HG02571 (cell line): ENCODE measurements around the gene AKR1A1.
"Not testable (repeated sequence)": the region's sequence is repeated elsewhere in the genome, so short reads cannot be mapped to it uniquely, and the experiment has no call there.

Source experiments
- ATAC-seq: cut with Tn5 transposase; IDR thresholded peaks from one replicate; pipeline ENCODE4 v1.9.1; 2021; ENCODE audit warnings: mild to moderate bottlenecking, moderate library complexity; ENCODE audit not compliant: unreplicated experiment

The AKR1A1 gene

DNA sequence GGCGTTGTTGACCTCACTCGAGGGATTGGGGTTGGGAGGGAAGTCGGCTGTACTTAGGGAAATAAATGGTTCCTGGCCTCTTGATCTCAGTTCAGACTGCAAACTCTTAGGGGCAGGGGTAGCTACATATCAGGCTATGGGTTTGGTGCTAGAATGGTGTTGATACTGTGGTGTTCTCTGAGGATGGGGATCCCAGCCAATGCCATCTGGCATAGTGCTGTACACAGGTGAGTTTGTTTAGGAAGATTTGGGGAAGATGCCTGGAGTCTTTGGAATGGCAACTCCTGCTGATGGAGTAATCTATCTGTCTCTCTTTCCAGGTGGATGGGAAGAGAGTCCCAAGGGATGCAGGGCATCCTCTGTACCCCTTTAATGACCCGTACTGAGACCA lies 18.9 kb downstream of the AKR1A1 start:
- no peak for ATAC-seq

DNA sequence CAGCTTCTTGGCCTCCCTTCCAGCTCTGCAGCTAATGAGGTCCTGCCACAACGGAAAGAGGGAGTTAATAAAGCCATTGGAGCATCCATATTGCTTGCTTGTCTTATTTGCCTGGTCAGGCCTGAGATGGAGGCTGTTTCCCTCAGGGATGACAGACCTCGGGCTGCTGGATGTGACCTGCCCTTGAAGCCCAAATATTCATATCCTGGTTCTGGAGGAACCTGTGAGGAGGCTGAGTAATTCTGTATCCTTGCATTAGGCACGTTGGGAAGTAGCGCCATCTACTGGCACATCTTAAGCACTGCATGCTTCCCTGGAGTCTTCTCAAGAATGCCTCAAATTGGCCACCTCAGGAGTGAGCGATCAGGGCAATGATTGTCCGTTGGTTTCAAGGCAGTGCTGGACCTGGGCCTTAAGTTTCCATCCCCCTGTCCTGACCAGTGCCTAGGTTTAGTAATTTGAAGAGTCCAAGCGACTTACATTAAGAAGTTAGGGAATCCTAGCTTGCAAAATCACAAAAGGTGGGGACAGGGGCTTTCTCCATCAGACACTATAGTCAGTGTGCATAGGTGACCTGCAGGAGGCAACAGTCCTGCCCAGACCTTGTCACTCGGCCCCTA lies 19.4 kb downstream of the AKR1A1 start:
- ATAC-seq = no peak

DNA sequence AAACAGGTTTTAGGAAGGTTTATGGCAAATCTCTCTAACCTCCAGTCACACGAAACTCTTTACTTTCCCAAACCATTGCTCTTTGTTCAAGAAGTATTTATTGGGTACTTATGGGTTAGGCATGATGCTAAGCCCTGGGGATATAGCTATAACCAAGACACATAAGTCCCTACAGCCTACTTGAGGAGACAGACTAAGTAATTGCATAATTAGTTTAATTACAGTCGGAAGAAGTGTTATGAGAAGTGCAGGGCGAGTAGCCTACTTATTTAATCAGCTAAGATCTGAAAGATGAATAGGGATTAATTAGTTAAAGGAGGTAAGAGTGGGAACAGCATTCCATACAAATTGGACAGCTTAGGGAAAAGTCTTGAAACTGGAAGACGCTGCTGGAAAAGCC lies 20.0 kb downstream of the AKR1A1 start:
- ATAC-seq = no peak

DNA sequence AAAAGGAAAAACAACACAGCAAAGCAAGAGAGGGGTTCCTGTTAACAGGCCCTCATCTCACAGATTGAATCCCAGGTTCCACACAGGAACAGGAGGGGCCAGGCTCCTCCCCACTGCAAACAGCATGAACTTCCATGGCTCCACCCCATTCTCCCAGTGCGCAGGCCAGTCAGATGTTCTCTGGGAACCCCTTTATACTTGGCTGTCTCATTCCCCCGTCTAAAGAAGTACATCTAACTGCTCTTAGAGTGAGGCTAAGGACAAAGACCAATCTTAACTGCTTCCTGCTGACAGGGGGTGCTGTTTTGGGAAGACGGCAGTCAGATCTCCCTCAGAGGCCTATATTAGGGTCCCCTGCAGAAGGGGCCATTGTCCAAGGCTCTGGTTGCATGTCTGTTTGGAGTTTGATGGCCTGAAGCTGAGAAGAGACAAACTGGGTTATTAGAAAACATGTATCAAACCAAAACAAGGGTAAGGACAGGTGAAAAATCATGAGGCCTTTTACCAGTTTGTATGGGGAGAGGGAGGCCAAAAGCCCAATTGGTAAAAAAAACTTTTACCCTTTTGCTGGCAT lies 22.7 kb downstream of the AKR1A1 start:
- no peak for ATAC-seq

DNA sequence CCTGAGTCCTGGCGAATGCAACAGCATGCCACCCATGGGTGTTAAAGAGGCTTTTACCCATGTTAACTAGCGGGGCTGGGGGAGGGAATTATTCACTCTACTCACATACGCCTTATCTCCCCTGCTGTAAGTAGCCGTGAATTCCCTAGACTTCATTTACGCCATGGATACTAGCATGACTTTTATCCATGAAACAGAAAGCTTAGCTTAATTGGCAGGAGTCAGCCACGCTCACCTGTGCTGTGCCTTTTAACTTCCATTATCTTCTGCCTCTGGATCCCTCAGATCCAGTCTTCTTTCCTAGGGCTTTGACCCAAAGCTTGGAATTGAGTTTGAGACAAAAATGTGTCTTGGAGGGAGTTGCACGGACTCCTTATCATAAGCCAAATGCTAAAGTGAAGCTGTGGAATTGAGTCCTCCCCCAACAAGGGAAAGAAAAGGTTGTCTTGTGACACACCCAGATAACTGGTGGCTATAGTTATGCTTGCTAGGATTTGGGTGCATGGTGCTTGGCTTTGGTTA lies 23.5 kb downstream of the AKR1A1 start:
- ATAC-seq = no peak

DNA sequence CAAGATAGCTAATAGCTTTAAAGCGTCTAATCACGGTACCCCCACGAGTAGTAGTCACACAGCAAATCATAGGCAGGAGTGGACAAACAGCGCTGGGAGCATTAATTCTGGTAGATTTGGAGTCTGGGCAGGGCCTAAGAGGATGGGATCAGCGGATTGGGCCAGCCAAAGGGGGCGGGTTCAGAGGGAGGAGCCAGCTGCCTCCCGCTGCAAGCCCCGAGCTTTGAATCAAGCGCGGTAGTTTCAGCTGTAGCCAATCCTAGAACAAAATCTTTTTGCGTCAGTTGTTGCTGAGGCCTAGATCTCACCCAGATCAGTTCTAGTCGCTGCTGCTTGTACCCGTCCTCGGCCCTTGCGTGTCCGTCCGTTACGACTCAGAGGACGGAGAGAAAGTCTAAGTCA lies 32.6 kb downstream of the AKR1A1 start:
- peak; percentile 68 for ATAC-seq

DNA sequence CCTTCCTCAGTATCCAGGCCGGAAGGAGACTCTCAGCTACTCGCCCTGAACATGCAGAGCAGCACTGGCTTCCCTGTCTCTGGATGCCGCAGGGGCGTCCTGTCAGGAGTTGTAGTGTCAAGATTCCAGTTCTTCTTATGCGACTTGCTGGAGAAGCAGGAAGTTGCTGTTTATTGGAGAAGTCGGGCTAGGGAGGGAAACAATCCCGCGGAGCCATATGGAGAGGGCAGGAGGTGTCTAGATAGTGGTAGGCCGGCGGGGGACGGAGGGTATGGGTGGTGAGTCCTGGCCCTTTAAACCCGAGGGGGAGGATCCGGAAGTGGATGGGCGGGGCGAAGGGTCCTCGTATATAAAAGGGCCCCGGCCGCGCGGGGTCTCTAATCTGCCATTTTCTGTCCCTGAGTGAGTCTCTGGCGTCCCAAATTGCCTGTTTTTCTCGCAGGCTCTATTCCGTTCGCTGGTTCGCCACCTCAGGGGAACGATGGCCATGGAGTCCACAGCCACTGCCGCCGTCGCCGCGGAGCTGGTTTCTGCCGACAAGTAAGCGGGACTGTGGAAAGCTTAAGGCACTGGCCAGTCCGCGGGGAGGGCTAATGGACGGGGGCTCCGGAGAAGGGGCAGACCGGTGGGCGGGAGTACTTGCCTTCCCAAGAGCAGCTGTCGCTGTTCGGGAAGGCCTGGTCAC lies 33.2 kb downstream of the AKR1A1 start, which contains the start of gene NASP:
Gene NASP (plus strand): TSS at position 376 of the 685 bp plus-strand sequence. CDS start 106 bp downstream, at position 482.
- ATAC-seq = peak; percentile 59

DNA sequence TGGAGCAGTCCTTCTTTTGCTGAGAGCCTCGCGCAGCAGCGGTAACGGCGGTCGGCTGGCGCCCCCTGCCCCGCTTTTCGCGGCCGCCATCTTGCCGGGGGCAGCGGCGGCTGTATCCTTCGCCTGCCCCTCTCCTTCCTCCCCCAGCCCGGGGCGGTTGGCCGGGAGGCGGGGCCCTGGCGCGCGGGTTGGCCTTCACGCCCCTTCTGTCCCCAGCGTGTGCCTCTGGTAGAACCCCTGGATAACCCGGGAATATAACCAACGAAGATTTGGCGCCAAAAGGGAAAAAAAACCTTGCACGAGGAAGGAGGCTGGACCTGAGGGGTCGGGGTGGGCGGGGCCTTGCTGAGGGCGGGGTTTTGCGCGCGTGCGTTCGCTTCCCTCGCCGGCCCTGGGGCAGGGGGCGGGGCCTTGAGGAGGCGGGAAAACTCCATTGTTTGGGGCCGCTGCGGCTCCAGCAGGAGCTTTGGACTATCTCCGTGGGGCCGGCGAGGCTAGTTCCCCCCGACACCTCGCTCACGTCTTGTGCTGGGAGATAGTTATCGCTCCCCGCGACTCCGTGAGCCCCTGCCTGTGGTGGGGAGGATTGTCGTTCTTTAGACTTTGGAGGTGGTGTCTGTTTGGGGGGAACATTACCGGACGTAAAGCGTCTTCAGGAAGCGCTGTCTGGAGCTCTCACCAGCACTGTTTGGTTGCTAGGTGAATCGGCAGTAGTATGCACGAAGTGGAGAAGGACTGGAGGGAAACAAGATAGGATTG lies 33.9 kb downstream of the AKR1A1 start:
- peak; percentile 33 for ATAC-seq

DNA sequence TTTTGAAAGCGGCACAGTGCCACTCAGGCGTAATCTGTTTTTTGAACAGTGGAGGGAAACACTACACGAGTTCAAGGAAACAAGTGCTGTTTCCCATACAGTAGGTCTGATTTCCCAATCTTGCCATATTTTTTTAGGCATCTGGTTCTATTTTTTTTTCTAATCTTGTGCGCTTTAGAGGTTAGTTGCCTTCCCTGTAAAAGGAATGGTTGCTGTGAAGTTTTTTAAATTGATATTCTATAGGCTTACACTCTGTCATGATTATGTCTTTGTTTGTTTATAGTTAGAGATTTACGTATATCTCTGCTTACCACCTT lies 34.4 kb downstream of the AKR1A1 start:
- no peak for ATAC-seq

DNA sequence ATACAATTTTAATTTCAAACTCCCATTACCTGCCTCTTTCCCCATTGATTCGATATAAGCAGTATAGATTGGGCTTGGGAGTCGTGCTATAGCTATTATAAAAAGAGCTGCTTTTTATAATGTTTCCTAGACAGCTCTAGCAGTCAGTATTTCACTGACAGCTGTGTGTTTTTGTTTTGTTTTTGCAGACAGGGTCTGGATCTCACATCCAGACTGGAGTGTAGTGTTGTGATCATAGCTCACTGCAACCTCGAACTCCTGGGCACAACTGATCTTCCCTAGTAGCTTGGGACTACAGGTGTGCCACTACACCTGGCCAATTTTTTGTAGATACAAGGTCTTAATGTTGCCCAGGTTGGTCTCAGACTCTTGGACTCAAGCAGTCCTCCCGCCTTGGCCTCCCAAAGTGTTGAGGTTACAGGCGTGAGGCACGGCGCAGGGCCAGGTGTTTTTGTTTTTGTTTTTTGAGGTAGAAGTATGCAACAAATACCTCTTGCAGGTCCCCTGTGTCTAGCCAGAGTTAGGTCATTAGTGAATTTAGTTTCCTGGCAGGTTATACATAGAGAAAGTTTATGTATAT lies 35.0 kb downstream of the AKR1A1 start:
- no peak for ATAC-seq

DNA sequence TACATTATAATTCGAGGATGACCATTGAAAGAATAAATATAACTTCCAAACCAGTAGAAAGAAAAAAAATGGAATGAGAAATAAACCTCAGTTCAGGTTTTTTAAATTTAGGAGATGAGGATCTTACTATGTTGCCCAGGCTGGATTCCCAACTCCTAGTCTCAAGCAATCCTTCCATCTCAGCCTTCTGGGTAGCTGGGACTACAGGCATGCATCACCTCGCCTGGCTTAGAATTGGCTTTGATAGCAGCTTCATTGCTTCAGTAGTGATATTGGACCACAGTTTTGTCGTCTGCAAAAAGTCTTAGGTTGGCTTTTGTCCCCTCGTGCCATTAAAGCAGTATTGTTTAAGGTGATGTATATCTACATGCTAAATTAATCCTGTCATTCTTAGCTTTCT lies 36.1 kb downstream of the AKR1A1 start:
- no peak for ATAC-seq

DNA sequence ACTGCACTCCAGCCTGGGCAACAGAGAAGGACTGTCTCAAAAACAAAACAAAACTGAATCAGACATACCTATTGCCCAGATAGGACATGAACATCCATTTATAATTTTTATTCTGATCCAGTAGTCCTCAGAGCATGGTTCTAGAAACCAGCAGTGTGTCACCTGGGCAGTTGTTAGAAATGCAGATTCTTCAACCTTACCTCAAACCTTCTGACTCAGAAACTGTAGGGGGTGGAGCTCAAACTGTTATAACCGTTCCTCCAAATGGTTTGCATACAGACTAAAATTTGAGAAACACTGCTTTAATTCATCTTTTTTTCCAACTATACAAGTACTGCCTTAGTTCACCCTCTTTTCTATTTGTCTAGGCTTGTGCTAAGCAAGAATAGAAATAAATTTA lies 39.2 kb downstream of the AKR1A1 start:
- no peak for ATAC-seq

DNA sequence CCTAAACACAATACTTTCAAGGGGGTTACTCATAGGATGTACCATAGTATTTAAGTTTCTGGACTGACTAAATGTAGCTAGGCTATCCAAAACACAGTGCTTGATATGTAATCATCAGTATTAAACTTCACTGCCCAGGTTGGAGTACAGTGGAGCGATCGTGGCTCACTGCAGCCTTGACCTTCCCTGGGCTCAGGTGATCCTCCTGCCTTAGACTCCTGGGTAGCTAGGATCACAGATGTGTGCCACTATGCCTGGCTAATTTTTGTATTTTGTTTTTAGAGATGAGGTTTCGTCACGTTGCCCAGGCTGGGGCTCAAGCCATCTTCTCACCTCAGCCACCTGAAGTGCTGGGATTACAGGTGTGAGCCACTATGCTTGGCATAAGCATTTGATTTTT lies 43.8 kb downstream of the AKR1A1 start:
- no peak for ATAC-seq

DNA sequence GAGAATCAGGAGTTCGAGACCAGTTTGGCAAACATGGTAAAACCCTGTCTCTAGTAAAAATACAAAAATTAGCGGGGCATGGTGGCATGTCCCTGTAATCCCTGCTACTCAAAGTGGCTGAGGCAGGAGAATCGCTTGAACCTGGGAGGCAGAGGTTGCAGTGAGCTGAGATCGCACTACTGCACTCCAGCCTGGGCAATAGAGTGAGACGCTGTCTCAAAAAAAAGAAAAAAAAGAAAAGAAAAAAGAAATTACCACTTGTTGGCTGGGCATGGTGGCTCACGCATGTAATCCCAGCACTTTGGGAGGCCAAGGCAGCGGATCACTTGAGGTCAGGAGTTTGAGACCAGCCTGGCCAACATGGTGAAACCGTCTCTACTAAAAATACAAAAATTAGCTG lies 46.1 kb downstream of the AKR1A1 start:
- ATAC-seq = not testable (repeated sequence)

DNA sequence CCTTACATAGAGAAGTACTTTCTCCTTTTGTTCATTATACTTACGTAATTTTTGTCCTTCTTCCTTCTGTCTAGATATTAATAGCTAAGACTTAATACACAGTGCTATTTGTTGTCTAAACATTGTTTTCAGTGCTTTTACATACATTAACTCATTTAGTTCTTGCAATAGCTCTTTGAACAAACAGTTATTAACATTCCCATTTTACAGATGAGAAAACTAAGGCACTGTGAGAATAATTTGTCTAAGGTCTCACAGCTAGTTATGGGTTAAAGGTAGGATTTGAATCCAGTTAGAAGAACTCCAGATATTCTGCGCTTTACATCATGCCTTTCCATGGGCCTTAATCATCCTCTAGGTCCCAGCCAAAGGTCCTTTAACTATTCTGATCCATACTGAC lies 53.6 kb downstream of the AKR1A1 start:
- no peak for ATAC-seq

DNA sequence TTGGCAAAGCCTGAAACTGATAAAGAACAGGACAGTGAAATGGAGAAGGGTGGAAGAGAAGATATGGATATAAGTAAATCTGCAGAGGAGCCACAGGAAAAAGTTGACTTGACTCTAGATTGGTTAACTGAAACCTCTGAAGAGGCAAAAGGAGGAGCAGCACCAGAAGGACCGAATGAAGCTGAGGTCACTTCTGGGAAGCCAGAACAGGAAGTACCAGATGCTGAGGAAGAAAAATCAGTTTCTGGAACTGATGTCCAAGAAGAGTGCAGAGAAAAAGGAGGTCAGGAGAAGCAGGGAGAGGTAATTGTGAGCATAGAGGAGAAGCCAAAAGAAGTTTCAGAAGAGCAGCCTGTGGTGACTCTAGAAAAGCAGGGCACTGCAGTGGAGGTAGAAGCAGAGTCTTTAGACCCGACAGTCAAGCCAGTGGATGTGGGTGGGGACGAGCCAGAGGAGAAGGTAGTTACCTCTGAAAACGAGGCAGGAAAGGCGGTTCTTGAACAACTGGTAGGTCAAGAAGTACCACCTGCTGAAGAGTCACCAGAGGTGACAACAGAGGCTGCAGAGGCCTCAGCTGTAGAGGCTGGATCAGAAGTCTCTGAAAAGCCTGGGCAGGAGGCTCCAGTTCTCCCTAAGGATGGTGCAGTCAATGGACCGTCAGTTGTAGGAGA lies 56.9 kb downstream of the AKR1A1 start:
- ATAC-seq = no peak

DNA sequence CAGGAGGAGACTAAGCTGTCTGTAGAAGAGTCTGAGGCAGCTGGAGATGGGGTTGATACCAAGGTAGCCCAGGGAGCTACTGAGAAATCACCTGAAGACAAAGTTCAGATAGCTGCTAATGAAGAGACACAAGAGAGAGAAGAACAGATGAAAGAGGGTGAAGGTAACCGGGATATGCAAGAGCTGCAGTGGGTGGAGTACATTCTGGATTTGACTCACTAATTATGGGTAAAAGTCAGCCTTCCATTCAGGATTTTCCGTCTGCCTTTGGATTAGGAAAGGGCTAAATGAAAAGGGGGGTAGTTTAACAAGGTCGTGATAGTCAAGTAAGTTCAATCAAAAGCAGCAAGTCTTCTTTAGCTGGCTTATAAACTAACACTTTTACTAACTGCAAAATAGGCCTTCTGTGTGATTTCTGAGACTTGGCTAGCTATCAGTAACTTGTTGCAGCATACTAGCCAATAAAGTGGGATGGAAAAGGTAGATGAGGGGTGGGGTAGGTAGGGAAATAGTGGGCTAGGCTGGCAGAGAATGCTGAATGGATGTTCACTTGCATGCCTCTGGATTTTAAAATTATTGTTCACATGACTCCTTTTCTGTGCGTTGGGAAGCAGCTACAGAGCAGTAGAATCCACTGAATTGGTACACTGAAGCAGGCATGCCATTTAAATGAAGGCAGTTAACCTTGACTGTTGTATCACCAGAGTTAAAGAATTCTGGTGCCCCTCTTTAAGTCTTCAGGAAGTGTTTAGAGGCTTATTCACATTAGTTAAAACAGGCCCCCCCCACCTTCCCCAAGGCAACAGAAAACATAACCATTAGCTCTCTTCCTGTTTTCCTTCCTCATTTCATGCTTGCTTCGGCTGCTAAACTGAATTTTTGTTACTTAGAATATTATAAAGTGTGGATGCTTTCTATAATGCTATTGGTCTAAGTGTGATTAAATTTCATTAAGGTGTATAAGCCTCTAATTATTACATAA lies 57.8 kb downstream of the AKR1A1 start:
- no peak for ATAC-seq

DNA sequence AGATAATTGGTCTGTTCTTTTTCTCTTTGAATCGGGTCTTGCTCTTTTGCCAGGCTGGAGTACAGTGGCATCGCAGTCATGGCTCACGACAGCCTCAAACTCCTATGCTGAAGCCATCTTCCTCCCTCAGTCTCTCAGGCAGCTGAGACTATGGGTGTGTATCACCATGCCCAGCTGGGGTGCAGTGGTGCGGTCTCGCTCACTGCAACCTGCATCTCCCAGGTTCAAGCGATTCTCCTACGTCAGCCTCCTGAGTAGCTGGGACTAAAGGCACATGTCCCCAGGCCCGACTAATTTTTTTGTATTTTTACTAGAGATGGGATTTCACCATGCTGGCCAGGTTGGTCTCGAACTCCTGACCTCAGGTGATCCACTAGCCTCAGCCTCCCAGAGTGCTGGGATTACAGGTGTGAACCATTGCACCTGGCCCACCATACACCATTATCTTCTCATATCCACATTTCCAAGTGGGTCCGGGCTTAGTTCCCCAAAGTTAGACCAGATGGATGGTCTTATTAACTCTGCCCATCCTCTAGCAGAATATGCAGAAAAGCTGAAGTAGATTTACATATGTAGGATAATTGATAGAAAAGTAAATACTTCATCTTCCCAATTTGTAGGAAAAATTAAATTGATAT lies 60.1 kb downstream of the AKR1A1 start:
- ATAC-seq = no peak

DNA sequence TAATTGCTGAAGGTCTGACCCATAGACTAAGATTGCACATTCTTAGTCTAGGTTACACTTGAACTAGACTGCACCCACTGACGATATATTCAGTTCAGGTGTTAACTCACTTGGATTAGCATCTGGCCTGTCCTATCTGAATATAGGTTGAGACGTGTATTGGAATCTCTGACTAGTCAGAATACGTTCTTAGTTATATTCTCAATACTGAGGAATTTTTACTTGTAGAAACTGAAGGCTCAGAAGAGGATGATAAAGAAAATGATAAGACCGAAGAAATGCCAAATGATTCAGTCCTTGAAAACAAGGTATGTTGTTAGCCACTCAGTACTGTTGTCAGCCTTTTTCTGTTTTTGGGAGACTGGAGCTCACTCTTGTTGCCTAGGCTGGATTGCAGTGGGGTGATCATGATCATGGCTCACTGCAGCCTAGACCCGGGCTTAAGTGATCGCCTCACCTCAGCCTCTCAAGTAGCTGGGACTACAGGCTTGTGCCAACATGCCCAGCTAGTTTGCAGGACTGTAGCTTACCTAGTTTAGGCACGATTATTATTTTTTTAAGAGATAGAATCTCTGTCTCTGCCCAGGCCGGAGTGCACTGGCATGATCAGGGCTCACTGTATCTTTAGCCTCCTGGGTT lies 62.4 kb downstream of the AKR1A1 start:
- no peak for ATAC-seq
